GM21717 (cell line): ENCODE results near the gene TELO2.

Experiments used
- ATAC-seq: cut with Tn5 transposase; IDR thresholded peaks from one replicate; pipeline ENCODE4 v1.9.1; 2021; ENCODE audit warnings: mild to moderate bottlenecking, moderate library complexity; ENCODE audit not compliant: unreplicated experiment

Gene TELO2

DNA sequence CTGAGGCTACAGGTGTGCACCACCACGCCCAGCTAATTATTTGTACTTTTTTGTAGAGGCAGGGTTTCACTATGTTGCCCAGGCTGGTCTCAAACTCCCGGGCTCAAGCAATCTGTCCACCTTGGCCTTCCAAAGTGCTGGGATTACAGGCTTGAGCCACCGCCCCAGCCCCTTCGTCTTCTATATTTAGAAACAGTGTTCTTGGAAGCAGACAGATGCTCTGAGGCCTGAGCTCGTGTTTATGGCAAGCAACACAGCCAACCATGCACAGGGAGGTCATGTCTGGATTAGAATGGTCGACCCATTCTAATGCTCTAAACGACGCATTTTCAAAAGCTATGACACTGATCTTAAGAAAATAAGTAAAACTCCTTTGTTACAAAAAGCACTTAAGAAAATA lies 56.9 kb downstream of the TELO2 start:
- no peak for ATAC-seq

DNA sequence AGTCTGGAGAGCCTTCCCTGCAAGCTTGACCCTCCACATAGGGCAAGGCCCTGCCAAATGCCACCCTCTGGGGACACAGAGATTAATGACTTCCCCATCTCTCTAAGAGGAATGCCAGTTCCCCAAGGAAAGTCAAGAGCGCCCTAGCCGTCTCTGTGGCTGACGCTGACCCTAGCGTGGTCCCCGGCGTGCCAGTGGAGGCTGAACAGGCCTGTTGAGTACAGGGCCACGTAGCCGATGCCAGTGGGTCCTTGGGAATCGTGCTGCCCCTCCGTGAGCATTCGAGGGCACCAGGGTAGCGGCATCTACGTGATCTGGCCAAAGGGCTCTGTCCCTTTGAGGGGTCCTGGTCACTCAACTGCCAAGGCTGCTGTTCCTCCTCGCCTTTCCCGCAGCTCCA lies 57.5 kb downstream of the TELO2 start:
- ATAC-seq = no peak

DNA sequence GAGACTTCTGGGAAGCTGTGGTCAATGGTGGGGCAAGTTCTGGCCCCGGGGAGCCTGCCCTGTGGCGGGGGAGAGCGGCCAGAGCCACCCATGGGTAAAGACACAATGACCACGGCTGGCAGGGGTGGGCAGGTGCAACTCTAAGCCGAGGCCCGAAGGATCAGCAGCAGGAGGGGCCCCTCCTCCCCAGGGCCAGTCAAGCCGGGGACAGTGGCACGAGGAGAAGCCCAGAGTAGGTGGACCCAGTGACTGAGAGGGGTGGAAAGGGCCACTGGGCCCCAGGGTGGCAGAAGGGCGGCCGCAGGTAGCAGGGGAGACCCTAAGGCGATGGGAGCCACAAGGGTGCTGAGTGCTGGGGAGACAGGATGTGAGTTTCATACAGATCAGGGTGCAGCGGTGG lies 58.0 kb downstream of the TELO2 start:
- ATAC-seq = no peak

DNA sequence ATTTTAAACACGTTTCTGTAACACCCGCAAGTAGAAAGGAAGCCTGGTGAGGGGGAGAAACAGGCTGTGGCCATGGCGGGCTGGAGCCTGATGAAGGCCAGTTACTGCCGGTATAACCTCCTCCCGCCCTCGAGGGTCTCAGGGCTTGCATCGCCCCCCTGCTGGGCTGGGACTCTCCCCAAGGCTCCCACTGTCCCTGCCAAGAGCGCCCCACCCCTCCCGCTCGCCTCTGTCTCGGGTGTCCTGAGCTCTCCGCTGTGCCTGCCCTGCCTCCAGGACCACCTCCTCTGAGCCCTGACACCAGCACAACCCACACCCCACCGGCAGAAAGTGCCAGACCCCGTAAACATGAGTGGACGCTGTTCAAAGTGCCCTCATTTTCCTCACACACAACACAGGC lies 59.0 kb downstream of the TELO2 start:
- no peak for ATAC-seq

- ATAC-seq = no peak
Observed at GRCh38 chr16:1553946-1554825, 61.0 kb downstream of the TELO2 start.

- ATAC-seq = no peak
Observed at GRCh38 chr16:1554826-1555445, 61.8 kb downstream of the TELO2 start.

DNA sequence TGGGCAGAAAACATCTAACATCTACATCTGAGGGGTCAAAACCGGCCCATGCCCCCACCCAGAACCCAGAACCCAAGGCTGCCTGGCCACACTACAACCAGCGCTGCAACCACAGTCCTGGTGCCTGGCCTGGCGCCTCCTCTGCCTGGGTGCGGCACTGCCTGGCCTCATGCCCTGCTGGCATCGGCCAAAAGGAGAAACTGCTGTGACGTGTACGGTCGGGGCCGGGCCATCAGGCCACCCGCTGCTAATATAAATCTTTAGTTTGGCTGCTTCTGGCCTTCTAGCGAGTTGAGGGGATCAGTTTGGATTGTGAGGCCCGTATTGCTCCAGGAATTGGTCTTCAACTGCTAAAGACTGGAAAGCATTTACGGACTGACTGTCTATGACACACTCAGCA lies 63.1 kb downstream of the TELO2 start:
- ATAC-seq = no peak

DNA sequence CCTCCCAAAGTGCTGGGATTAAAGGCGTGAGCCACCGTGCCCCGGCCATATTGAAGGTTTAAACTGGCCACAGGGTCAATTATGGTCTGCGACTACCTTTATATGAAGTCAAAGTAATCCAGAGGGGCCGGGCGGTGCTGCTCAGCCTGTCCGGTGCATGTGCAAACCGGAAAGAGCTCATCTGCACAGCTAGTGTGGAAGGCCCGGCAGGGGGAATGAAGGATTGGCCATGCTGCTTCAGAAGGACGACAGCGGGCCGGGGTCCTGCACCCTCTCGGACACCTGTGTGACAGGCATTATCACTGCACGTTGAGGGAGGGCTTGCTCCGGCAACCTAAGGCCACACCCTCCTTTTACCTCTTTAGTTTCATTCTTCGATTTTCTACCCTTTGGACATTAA lies 63.9 kb downstream of the TELO2 start:
- ATAC-seq = no peak

DNA sequence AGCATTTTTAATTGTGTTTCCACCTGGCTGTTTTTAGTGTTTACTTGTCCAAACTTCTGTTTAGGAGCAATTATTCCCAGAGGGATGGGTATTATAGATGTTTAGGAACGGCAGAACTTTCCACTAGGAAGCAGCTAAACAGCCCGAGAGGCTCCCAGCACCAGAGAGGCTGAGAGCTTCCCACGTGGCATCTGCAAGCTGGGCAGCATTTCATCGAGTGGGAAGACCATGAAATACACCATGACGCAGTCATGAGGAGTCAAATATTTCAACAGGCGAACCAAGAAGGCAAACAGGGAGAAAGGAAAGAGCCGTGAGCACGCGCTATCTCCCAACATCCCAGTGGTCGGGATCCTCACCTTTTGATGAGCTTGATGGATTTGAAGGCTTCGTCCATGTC lies 64.4 kb downstream of the TELO2 start:
- no peak for ATAC-seq

GRCh38 chr16:1559446-1559975 lies 66.4 kb downstream of the TELO2 start:
- ATAC-seq = no peak
